Mammary epithelial cell (primary cell): ENCODE results near the gene INO80B.

ENCODE experiments used
- CTCF ChIP-seq, 2 donors: IDR thresholded peaks in 1 of 2; conservative IDR thresholded peaks in 1 of 2; 2 replicates each; pipeline ENCODE4 v1.5.1; 2011 to 2012; ENCODE audit warnings: inconsistent platforms in 2 of 2, low read length in 2 of 2, mild to moderate bottlenecking in 2 of 2, control low read depth in 1 of 2, low read depth in 1 of 2; ENCODE audit not compliant: insufficient read depth in 1 of 2; ENCODE audit errors: extremely low read depth in 1 of 2
- EZH2 ChIP-seq: IDR thresholded peaks from 2 replicates; pipeline ENCODE4 v1.6.1; 2012; ENCODE audit warnings: low read length, inconsistent platforms, borderline replicate concordance

GRCh38 chr2:74464406-74464805 lies 9.5 kb downstream of the INO80B start:
- TF ChIP-seq CTCF (conservative IDR thresholded peaks at IDR 0.05 in 1 of 2, IDR thresholded peaks at IDR 0.05 in 1 of 2; ENCODE audit: extremely low read depth in 1 of 2, insufficient read depth in 1 of 2, low read depth in 1 of 2, low read length in 2 of 2): no peak
- no peak for TF ChIP-seq EZH2
